ENCODE results near the gene SPTLC1. TPM values are rescaled to one million over a fixed set of nuclear protein-coding genes. Genes with fewer than 3 reads are reported as not detected.

The SPTLC1 gene
- total and polyA plus RNA-seq, 2 experiments from 2014 or later, result 54.8 to 100 TPM

GRCh38 chr9:91991721-91992341, 123.4 kb downstream of the SPTLC1 start:
- H3K9me3 Mint-ChIP-seq, result peaks cover 3% of the 10 kb centered on the region; the same call in 1 of the 3 replicates
- H3K27me3 Mint-ChIP-seq (ENCODE audit: insufficient read depth, low read depth, poor library complexity), result peaks cover 2% of the 10 kb centered on the region
- Histone ChIP-seq H3K36me3 (ENCODE audit: insufficient read depth) (no peaks in the 10 kb centered on the region), H3K79me2 (replicated peaks; ENCODE audit: insufficient read depth) (no peaks in the 10 kb centered on the region), H3K27me3 (ENCODE audit: insufficient read depth) (no peaks in the 10 kb centered on the region), H3K27ac (ENCODE audit: low read depth) (no peak overlapping the region), H3F3A (replicated peaks; ENCODE audit: low read depth) (no peaks in the 10 kb centered on the region), H2AFZ (no peak overlapping the region; the same call in 1 of the 2 replicates), H3K4me1 (ENCODE audit: insufficient read depth) (no peaks in the 10 kb centered on the region; the same call in 1 of the 2 replicates), H4K20me1 (replicated peaks; ENCODE audit: insufficient read depth) (no peaks in the 10 kb centered on the region), H3K9me2 (ENCODE audit: insufficient read depth) (no peaks in the 10 kb centered on the region), H3K4me3 (no peak overlapping the region), H3K4me2 (no peak overlapping the region)
- DNase-seq (ENCODE audit: low spot score), result no peak
- ATAC-seq, result no peak
- H3K4me1 Mint-ChIP-seq, result peaks cover 2% of the 10 kb centered on the region; the same call in 2 of the 3 replicates
- TF ChIP-seq, protein P1, sequence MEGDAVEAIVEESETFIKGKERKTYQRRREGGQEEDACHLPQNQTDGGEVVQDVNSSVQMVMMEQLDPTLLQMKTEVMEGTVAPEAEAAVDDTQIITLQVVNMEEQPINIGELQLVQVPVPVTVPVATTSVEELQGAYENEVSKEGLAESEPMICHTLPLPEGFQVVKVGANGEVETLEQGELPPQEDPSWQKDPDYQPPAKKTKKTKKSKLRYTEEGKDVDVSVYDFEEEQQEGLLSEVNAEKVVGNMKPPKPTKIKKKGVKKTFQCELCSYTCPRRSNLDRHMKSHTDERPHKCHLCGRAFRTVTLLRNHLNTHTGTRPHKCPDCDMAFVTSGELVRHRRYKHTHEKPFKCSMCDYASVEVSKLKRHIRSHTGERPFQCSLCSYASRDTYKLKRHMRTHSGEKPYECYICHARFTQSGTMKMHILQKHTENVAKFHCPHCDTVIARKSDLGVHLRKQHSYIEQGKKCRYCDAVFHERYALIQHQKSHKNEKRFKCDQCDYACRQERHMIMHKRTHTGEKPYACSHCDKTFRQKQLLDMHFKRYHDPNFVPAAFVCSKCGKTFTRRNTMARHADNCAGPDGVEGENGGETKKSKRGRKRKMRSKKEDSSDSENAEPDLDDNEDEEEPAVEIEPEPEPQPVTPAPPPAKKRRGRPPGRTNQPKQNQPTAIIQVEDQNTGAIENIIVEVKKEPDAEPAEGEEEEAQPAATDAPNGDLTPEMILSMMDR (conservative IDR thresholded peaks at IDR 0.05; ENCODE audit: low read depth in 2 of 2), result no peak
- TF ChIP-seq JUNB (IDR thresholded peaks at IDR 0.05; ENCODE audit: unreplicated experiment), result no peak
- no peak for TF ChIP-seq EZH2 (IDR thresholded peaks at IDR 0.05; ENCODE audit: low read depth, unreplicated experiment)
- no peak for TF ChIP-seq REST (IDR thresholded peaks at IDR 0.05; ENCODE audit: unreplicated experiment)
- TF ChIP-seq CREB1 (CRISPR knock-in tag; IDR thresholded peaks at IDR 0.05; ENCODE audit: low read depth), result no peak
- no peak for TF ChIP-seq ZNF331 (CRISPR knock-in tag; IDR thresholded peaks at IDR 0.05; ENCODE audit: low read depth)
- TF ChIP-seq POLR2AphosphoS5 (IDR thresholded peaks at IDR 0.05; ENCODE audit: low read depth), result no peak
- no peak for TF ChIP-seq STAT1 (IDR thresholded peaks at IDR 0.05; ENCODE audit: unreplicated experiment)
- no peak for TF ChIP-seq ZNF114 (CRISPR knock-in tag; IDR thresholded peaks at IDR 0.05)
- TF ChIP-seq EZH2phosphoT487 (IDR thresholded peaks at IDR 0.05; ENCODE audit: unreplicated experiment), result no peak
- no peak for TF ChIP-seq NANOG (IDR thresholded peaks at IDR 0.05; ENCODE audit: borderline replicate concordance)
- TF ChIP-seq, protein P2, sequence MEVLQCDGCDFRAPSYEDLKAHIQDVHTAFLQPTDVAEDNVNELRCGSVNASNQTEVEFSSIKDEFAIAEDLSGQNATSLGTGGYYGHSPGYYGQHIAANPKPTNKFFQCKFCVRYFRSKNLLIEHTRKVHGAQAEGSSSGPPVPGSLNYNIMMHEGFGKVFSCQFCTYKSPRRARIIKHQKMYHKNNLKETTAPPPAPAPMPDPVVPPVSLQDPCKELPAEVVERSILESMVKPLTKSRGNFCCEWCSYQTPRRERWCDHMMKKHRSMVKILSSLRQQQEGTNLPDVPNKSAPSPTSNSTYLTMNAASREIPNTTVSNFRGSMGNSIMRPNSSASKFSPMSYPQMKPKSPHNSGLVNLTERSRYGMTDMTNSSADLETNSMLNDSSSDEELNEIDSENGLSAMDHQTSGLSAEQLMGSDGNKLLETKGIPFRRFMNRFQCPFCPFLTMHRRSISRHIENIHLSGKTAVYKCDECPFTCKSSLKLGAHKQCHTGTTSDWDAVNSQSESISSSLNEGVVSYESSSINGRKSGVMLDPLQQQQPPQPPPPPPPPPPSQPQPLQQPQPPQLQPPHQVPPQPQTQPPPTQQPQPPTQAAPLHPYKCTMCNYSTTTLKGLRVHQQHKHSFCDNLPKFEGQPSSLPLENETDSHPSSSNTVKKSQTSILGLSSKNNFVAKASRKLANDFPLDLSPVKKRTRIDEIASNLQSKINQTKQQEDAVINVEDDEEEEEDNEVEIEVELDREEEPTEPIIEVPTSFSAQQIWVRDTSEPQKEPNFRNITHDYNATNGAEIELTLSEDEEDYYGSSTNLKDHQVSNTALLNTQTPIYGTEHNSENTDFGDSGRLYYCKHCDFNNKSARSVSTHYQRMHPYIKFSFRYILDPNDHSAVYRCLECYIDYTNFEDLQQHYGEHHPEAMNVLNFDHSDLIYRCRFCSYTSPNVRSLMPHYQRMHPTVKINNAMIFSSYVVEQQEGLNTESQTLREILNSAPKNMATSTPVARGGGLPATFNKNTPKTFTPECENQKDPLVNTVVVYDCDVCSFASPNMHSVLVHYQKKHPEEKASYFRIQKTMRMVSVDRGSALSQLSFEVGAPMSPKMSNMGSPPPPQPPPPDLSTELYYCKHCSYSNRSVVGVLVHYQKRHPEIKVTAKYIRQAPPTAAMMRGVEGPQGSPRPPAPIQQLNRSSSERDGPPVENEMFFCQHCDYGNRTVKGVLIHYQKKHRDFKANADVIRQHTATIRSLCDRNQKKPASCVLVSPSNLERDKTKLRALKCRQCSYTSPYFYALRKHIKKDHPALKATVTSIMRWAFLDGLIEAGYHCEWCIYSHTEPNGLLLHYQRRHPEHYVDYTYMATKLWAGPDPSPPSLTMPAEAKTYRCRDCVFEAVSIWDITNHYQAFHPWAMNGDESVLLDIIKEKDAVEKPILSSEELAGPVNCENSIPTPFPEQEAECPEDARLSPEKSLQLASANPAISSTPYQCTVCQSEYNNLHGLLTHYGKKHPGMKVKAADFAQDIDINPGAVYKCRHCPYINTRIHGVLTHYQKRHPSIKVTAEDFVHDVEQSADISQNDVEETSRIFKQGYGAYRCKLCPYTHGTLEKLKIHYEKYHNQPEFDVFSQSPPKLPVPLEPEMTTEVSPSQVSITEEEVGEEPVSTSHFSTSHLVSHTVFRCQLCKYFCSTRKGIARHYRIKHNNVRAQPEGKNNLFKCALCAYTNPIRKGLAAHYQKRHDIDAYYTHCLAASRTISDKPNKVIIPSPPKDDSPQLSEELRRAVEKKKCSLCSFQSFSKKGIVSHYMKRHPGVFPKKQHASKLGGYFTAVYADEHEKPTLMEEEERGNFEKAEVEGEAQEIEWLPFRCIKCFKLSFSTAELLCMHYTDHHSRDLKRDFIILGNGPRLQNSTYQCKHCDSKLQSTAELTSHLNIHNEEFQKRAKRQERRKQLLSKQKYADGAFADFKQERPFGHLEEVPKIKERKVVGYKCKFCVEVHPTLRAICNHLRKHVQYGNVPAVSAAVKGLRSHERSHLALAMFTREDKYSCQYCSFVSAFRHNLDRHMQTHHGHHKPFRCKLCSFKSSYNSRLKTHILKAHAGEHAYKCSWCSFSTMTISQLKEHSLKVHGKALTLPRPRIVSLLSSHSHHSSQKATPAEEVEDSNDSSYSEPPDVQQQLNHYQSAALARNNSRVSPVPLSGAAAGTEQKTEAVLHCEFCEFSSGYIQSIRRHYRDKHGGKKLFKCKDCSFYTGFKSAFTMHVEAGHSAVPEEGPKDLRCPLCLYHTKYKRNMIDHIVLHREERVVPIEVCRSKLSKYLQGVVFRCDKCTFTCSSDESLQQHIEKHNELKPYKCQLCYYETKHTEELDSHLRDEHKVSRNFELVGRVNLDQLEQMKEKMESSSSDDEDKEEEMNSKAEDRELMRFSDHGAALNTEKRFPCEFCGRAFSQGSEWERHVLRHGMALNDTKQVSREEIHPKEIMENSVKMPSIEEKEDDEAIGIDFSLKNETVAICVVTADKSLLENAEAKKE (CRISPR knock-in tag; IDR thresholded peaks at IDR 0.05), result no peak
- no peak for TF ChIP-seq ETS1 (IDR thresholded peaks at IDR 0.05)
- H3K27ac Mint-ChIP-seq, result no peak overlapping the region
- no peak overlapping the region for H3K4me3 Mint-ChIP-seq
- no peaks in the 10 kb centered on the region for H3K36me3 Mint-ChIP-seq (ENCODE audit: low read depth)
